DOHH2 (cell line): ENCODE results near the gene KLF18.

Experiments used
- EZH2phosphoT487 ChIP-seq: fragments of 200-600 bp; sonication (generic); IDR thresholded peaks from 2 replicates; pipeline ENCODE4 v1.6.1; 2017; ENCODE audit warnings: borderline replicate concordance, mild to moderate bottlenecking, antibody characterized with exemption, low read length, moderate library complexity, mixed read lengths
- TF ChIP-seq, protein P1 (sequence below): fragments of 200-600 bp; sonication (generic); IDR thresholded peaks from one replicate; pipeline ENCODE4 v1.5.1; 2014; ENCODE audit warnings: antibody characterized with exemption, mild to moderate bottlenecking, low read depth, low read length; ENCODE audit not compliant: poor library complexity, severe bottlenecking

DNA sequence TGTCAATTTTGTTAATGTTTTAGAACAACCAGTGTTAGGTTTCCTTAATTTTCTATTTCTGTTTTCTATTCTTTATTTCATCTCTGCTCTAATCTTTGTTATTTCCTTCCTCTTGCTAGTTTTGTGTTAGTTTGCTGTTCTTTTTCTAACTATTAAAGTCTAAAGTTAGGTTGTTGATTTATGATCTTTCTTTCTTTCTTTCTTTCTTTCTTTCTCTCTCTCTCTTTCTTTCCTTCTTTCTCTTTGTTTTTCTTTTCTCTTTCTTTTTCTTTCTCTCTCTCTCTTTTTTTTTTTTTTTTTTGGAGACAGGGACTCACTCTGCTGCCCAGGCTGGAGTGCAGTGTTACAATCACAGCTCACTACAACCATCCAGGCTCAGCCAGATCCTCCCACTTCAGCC lies 17.4 kb upstream of the KLF18 start:
- TF ChIP-seq, protein P1, sequence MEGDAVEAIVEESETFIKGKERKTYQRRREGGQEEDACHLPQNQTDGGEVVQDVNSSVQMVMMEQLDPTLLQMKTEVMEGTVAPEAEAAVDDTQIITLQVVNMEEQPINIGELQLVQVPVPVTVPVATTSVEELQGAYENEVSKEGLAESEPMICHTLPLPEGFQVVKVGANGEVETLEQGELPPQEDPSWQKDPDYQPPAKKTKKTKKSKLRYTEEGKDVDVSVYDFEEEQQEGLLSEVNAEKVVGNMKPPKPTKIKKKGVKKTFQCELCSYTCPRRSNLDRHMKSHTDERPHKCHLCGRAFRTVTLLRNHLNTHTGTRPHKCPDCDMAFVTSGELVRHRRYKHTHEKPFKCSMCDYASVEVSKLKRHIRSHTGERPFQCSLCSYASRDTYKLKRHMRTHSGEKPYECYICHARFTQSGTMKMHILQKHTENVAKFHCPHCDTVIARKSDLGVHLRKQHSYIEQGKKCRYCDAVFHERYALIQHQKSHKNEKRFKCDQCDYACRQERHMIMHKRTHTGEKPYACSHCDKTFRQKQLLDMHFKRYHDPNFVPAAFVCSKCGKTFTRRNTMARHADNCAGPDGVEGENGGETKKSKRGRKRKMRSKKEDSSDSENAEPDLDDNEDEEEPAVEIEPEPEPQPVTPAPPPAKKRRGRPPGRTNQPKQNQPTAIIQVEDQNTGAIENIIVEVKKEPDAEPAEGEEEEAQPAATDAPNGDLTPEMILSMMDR: no peak
- TF ChIP-seq EZH2phosphoT487: no peak
